PC-3 (cell line): ENCODE data around the gene TFDP1.

Experiments used
- EZH2 ChIP-seq: fragments of 300-600 bp; sonication (generic); IDR thresholded peaks from one replicate; pipeline ENCODE4 v1.6.1; 2017; ENCODE audit warnings: antibody characterized with exemption, mild to moderate bottlenecking, low read length; ENCODE audit not compliant: unreplicated experiment
- EZH2phosphoT487 ChIP-seq: fragments of 300-600 bp; sonication (generic); IDR thresholded peaks from 2 replicates; pipeline ENCODE4 v1.6.1; 2018; ENCODE audit warnings: mild to moderate bottlenecking, antibody characterized with exemption, low read length, borderline replicate concordance
- TF ChIP-seq, protein P1 (sequence below): fragments of 300-600 bp; sonication (generic); conservative IDR thresholded peaks from 2 replicates; pipeline ENCODE4 v1.5.1; 2017; ENCODE audit warnings: antibody characterized with exemption, low read depth, mild to moderate bottlenecking, low read length

DNA sequence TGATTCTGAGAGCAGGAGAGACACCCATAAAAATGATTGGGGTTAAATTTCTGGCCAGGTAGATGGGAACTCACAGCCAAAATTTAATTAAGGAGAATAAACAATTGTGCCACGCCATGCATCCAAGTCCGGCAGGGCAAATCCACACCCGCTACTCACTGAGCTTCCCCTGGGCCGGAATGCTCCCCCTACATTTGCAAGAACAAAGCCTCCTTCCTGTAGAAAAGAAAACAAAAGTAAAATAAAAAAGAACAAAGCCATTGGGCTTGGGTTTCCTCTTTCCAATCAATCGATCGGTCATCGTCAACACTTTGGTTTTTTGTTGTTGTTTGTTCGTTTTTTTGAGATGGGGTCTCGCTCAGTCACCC is 30.2 kb upstream of the TFDP1 start:
- TF ChIP-seq, protein P1, sequence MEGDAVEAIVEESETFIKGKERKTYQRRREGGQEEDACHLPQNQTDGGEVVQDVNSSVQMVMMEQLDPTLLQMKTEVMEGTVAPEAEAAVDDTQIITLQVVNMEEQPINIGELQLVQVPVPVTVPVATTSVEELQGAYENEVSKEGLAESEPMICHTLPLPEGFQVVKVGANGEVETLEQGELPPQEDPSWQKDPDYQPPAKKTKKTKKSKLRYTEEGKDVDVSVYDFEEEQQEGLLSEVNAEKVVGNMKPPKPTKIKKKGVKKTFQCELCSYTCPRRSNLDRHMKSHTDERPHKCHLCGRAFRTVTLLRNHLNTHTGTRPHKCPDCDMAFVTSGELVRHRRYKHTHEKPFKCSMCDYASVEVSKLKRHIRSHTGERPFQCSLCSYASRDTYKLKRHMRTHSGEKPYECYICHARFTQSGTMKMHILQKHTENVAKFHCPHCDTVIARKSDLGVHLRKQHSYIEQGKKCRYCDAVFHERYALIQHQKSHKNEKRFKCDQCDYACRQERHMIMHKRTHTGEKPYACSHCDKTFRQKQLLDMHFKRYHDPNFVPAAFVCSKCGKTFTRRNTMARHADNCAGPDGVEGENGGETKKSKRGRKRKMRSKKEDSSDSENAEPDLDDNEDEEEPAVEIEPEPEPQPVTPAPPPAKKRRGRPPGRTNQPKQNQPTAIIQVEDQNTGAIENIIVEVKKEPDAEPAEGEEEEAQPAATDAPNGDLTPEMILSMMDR = no peak
- TF ChIP-seq EZH2phosphoT487 = no peak
- TF ChIP-seq EZH2 = no peak
